G401 (cell line): ENCODE data around the gene ELAVL4. TPM values are rescaled to one million over a fixed set of nuclear protein-coding genes. Genes with fewer than 3 reads are reported as not detected.

Experiments
- DNase-seq: peaks from one replicate; pipeline ENCODE4 v3.0.0-alpha.2; 2015; ENCODE audit warnings: low spot score
- in situ Hi-C: cut with HindIII; loops from 2 replicates; pipeline ENCODE4 v1.10.0; 2016; ENCODE audit warnings: low sequenced_read_pairs, mixed read lengths
- total RNA-seq: library from RNA; depleted of rRNA; stranded (reverse); fragments of >200 nt; shearing (Covaris generic); gene quantifications from 2 replicates; pipeline ENCODE4 v1.2.3, GENCODE V29; 2014; rRNA removed

The ELAVL4 gene
- total RNA-seq: not detected in 2 replicates

DNA sequence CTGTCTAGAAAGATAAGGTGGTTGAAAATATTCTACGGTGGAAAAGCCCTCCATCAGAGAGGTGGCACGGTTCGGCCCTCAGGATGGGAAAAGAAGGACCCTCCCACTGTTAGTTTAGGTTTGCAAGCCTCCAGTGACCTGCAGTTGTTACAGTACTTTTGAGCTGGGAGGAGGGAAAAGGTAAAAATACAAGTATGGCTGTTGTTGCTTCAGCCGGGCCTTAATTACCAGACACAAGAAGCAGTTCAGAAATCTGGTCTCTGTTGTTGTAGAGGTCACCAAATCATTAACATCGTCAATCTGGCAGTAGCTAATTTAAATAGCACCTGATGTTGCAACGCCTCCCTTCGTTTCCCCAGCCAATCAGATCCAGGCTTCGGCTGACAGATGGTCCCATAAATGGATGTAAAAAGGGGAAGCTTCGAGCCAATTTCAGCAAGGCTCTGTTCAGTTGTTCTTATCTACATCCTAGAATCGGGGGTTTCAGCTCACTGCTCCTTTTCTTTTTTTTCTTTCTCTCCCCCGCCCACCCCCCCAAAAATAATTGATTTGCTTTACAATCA, at the start of gene ELAVL4:
ELAVL4 (plus strand) TSS at position 424 of the 563 bp plus-strand sequence. CDS start 270 bp downstream, outside the sequence.
- in situ Hi-C loops: no loop called here
- DNase-seq: peak; percentile 90

DNA sequence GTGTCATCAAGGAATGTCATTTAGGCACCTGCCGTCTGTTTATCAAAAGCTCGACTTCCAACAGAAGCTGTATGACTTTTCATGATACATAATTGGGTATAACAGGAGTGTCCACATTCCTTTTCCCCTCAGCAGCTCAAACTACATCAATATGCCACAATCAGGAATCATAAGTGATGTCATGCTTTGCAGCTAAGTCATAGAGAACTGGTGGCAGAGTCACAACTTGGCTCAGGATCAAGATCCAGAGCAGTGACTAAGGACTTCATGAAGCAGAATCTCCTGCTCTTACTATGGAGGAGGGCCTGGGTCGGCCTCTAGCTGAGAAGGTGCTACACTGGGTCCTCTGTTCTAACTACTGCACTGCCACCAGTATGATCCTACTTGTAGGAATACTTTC, 48.4 kb upstream of the ELAVL4 start:
- no peak for DNase-seq
- in situ Hi-C loops: no loop called here

DNA sequence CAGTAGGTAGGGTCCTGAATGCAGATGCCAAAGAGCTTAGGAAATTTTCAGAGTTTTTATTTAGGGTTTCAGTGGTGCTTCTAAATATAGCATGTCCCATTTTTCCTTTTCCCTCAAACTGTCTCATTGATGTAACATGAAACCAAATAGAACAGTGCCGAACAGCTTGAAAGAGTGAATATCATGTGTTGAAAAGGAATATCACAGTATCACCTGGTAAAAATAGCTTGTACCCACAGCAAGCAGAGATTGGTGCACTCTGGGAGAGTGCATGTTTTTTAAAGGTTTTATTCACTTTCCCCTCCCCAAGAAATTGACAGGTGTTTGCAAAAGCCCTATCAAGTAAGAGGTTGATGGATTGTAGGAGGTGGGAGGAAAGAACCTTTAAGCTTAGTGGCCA, 41.9 kb upstream of the ELAVL4 start:
- in situ Hi-C loops: no loop called here
- DNase-seq: no peak

DNA sequence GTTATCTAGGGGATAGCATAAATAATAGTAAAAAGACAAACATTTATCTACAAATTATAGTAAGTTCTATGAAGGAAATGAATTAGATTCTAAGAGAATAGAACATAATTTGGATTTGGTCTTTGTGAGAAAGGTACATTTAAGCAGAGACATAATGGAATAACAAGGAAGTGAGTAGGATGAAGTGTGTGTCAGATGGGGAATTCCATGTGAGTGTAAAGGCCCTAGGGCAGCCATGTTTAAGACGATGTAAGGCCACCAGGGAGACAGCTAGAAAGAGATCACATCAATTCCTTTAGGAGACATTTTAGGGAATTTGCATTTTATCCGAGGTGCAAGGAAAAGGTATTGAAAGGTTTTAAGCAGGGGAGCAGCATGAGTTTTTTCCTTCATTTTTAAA, 33.8 kb upstream of the ELAVL4 start:
- in situ Hi-C loops: no loop called here
- no peak for DNase-seq

DNA sequence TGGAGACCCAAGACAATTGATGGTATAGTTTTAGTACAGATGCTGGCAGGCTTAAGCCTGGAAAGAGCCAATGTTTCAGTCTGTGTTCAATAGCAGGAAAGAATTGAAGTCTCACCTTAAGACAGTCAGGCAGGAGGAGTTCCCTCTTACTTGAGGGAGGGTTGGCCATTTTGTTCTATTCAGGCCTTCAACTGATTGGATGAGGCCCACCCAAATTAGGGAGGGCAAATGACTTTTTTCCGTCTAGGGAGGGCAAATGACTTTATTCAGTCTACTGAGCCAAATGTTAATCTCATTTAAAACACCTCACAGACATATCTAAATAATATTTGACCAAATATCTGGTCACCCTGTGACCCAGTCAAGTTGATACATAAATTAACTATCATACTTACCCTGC, 31.4 kb upstream of the ELAVL4 start:
- no peak for DNase-seq
- in situ Hi-C loops: no loop called here

DNA sequence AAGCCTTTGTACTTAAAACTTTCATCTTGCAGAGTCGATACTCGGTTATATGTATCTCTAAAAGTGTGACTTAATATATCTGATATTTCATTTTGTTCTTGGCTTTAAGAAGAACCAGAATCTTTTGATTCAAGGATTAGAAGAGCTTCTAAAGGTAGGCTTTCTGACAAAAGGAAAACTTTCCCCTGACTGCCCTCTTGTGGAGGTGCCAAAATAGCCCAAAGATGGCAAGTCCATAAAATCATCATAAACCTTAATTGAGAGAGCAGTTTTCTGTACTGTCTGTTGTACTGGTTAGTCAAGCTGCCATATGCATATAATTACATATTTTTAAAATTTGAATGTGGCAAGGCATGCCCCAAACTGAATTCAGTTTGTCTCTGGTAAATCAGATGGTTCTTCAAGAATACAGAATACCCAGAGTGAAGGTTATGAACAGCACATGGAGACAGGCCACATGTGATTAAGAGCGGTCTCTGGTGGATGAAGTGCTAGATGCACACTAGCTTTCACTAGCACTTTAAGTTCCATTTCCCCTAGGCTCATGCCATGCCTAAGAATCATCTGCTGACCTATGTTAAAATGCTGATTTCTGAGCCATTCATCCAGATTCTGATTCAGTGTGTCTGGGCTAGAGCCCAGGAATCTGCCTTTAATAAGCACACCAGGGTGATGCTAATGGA, 27.7 kb upstream of the ELAVL4 start:
- peak; percentile 11 for DNase-seq
- in situ Hi-C loops: no loop called here

DNA sequence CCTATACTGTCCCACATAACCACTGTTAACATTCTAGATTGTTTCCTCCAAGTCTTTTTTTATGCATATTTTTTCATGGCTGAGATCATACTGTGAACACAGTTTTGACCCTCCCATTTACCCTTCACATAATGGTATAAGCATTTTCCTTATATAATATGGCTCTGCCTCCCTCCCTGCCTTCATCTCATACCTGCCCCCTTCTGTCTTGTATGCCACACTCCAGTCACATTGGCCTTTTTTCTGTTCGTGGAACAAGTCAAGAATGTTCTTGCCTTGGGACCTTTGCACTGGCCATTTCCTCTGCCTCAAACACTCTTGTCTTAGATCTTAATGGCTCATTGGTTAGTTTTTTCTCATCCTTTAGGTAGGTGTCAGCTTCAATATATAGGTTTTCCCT, 24.3 kb upstream of the ELAVL4 start:
- no peak for DNase-seq
- in situ Hi-C loops: no loop called here

DNA sequence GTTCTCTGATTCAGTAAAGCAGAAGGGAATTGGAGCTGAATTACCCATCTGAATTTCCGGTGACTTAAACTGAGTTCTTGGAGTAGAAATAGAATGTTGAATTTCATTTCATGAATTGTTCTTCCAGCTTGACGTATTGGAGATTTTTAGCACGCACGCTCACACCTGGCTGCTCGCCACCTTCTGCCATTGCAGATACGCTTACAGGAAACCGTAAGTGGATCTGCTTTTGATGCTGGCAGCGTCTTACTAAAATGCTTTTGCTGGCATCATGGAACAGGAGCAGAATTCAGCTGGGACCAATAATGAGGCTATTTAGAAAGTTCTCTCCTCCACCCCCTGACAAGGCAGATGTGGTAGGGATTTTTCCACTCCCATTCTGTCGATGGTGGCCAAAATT, 17.7 kb upstream of the ELAVL4 start:
- no peak for DNase-seq
- in situ Hi-C loops: no loop called here

DNA sequence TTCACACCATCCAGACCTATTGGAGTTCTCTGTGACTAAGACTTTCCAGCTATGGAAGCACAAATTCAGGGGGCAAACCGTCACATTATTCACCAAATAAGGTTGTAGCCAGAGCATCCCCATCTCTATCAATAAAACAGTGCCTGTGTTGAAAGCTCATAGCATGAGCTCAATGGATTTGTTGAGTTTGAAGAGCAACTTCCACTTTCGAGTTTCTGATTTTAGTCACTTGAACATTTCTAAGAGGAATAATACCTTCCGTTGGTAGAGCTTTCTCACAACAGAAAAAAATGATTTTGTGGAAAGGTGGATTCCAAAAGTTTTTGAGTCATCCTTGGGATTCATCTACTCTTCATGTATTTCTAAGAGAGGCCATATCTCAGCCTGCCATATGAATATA, 13.0 kb upstream of the ELAVL4 start:
- no peak for DNase-seq
- in situ Hi-C loops: no loop called here

DNA sequence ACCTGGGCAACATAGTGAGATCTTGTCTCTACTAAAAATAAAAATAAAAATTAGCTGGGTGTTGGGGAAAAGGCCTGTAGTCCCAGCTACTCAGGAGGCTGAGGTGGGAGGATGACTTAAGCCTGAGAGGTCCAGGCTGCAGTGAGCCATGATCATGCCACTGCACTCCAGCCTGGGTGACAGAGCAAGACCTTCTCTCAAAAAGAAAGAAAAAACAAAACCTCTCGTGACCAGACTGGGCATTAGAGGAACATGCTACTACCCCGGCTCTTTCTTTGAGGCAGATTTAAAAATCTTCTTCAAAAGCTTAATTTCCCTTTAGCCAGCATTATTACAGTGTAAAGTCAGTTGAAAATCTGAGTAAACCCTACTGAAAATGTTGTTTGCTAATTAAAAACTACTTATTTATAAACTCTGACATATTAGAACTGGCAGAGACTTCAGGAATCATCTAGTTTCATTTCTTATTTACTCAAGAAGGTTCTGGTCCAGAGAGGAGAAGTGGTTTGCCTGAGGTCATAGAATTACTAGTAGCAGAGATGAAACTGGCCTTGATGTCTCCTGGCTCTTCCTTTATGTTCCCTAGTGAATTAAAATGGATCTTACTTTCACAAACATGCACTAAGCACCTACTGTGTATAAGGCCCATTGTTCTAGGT, 11.6 kb upstream of the ELAVL4 start:
- DNase-seq: no peak
- in situ Hi-C loops: no loop called here

DNA sequence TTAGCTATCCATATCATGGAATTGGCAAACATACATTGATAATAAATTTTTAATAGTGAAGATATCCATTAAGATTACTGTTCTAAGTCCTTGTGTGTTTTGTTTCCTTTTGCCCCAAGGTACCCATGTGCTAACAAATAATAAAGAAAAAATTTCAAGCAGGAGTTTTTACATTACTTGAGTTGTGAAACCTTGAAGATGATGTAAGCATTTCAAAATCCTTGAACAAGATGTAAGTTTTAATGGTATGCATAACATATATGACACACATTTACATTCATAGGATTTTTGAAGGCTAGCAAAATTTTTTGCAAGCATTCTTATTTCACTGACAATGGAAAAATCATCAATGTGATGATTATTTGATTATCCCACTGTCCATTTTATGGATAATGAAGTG, 10.9 kb upstream of the ELAVL4 start:
- no peak for DNase-seq
- in situ Hi-C loops: no loop called here

DNA sequence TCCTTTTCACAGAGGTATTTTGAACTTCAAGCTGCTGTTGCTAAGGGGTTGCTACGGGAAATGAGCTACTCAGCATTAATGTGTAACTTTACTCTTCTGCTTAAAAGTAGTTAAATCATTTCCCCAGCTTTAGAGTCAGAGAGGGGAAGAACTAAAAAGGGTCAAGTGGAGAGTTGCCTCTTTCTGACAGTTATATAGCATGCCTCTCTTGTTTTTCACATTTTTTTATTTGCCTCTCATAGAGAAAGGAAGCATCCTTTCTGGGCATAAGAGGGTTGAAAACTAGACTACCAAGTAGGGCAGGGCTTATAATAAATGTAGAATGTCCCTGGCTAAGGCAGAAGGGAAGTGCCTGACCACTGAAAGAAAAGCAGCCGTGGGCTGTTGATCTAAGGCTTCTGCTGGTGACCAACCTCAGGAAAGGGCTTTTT, 10.1 kb upstream of the ELAVL4 start:
- no peak for DNase-seq
- in situ Hi-C loops: no loop called here

DNA sequence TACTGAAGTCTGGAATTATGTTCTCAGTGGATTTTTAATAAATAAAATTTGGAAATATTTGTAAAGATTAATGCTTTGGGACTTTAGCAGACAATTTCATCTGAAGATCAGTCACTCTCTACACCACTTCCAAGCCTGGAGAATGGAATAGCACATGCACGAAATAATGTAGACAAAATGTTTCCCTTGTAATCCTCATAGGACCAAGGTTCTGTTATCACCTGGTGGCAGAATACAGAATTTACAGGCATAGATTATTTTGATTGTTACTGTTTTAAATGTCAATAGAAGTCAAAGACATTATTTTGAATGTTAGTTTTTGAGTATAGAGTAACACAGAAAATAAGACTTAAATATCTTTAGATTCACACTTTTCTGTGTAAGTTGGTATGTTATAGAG, 9.1 kb upstream of the ELAVL4 start:
- no peak for DNase-seq
- in situ Hi-C loops: no loop called here

DNA sequence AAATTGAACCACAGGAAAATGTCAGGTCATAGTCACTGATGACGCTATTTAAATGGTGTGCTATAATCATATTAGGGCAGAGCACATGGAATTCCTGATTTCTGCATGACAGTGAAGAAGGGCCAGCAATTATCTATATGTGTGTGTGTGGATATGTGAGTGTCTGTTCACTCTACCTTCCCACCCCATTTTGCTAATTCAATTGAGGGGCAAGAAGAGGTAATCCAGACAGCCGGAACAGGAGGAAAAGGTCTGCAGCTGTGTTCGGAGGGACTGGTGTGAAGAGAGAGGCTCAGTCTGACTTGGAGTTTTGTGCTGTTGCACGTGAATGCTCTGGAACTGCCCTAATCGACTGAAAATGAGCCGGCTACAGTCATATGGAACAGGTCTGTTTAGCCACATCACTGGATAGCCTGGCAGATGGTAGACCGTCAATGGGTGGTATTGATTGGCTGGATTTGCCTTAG, 5.1 kb upstream of the ELAVL4 start:
- in situ Hi-C loops: no loop called here
- DNase-seq: no peak

DNA sequence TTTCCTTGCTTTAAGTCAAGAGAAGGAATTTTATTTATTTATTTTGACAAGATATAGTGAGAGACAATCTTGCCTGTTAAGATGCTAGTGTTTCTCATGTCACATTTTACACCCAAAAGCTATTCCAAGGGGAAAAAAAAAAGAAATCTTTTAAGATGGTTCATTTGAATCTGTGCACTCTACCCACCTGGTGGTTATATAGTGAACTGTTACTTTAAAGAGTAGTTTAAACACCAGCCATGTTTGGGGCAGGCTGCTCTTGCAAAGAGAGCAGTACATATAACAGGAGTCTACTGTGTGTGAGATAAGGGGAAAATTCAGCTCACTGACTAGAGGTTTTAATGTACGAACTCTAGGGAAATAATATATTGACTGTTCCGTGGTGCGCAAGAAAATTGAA, 3.3 kb upstream of the ELAVL4 start:
- in situ Hi-C loops: no loop called here
- DNase-seq: no peak

DNA sequence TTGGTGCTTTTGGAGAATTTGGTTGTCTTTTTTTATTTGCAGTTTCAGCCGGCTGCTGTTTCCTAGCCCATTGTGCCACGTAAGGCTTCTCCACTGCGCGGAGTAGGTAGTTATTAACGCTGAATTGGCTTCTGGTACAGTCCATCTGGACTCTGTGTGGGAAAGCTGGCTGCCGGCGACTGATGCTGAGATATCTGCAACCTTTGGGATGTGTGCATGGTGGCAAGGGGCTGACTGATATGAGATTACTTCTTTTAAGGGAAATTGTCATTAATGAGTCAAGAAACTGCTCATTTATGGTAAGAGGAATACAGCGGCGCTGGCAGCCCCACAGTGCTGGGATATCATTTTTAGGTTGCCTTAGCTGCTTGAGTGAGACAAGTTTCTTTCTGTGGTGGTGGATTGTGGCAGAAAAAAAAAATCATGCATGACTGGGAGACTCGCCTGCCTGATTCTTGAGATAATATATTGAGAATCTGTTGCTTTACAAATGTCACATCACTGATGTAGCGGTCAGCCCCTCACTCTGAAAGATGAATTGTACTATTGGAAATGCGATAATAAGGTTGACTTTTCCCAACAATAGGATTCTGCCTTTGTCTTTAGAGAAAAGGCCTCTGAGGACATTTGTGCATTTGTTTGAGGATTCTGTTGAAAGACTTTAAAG, 2.5 kb upstream of the ELAVL4 start:
- in situ Hi-C loops: no loop called here
- DNase-seq: peak; percentile 49

DNA sequence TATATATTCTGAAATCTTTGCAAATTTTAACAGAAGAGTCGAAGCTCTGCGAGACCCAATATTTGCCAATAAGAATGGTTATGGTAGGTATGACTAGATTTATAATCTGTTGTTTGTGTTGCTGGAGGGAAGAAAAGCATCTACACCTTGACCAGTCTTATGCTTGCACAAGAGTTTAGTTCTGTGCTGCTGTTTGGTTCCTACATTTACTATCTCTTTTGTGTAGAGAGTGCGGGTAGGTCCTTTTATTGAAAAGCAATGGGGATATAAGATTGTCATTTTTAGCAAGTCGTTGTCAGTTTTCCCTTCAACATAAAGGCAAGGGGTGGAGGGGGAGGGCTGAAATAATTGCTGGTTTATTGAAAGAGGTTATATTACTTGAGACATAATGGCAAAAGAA, 396 bp downstream of the ELAVL4 start:
- in situ Hi-C loops: no loop called here
- DNase-seq: peak; percentile 45

DNA sequence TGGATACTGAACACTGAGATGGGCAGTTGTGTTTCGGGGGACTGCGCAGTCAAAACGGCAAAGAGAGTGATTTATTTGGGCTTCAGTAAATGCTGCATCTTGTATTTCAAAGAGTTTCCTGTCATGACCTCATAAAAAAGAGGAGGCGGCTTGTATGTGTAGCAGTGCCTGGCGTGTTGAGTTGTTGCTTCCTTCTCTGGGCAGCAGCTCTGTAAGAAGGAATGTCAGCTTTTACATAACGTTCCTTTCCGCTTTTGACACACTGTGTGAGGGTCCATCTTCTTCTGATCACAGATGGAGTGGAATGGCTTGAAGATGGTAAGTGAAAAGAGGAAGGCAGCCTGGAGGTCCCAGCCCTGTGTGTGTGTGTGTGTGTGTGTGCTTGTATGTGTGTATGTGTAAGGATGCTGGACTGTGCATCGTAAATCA, 941 bp downstream of the ELAVL4 start:
- peak; percentile 83 for DNase-seq
- in situ Hi-C loops: no loop called here

DNA sequence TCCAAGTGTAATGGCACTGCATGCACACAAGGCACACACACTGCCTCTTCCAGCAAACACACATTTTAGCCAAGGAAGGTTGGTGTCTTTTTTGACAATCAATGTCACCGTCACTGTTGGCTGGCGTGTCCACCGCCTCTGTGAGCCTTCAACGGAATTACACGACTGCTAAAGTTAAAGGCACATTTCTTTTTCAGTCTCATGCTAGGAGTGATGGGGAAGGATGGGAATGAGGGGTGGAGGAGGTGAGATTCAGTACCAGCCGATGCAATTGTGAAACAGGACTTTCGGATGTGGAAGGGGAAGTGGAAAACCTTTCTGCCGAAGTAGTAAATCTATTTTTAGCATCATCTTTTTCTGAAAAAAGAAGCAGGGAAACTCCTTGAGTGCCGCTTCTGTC, 1.4 kb downstream of the ELAVL4 start:
- in situ Hi-C loops: no loop called here
- no peak for DNase-seq

DNA sequence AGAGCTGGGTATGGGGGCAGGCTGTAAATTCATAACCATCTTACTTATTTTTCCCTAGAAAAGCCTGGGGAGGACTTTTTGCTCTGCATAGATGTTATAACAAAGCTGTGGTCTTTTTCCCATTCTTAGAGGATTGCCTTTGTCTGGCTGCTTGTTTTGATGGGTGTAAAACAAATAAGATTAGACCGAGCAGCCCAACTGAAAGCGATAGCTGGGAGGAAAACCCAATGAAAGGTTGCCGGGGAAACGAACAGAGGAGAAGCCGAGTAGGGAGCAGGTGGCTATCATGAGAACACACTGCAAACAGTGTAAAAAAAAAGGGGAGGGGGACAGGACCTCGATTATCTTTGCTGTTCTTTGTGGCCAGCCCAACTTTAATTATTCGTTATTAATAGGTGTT, 1.9 kb downstream of the ELAVL4 start:
- peak; percentile 79 for DNase-seq
- in situ Hi-C loops: no loop called here
